ENCODE data around the gene SCNN1B.

SCNN1B gene

GRCh38 chr16:23408242-23408822 lies 106.2 kb downstream of the SCNN1B start:
- TF ChIP-seq REST (IDR thresholded peaks at IDR 0.05; ENCODE audit: insufficient replicate concordance, low read depth) (no peak), POLR2AphosphoS5 (IDR thresholded peaks at IDR 0.05; ENCODE audit: low read depth) (no peak), GABPA (IDR thresholded peaks at IDR 0.05; ENCODE audit: low read depth) (no peak), SPI1 (IDR thresholded peaks at IDR 0.05; ENCODE audit: borderline replicate concordance, low read depth) (no peak)
- no peak for DNase-seq (ENCODE audit: low read depth in 1 of 2, low spot score in 1 of 2)
- Histone ChIP-seq H3K27me3 (ENCODE audit: insufficient read depth, poor library complexity, severe bottlenecking) (no peaks in the 10 kb centered on the region), H3K27ac (replicated peaks) (no peak overlapping the region), H3K4me3 (replicated peaks; ENCODE audit: insufficient read depth, low read length) (no peak overlapping the region)

GRCh38 chr16:23408823-23409298 lies 106.8 kb downstream of the SCNN1B start:
- no peak for TF ChIP-seq REST (IDR thresholded peaks at IDR 0.05; ENCODE audit: insufficient replicate concordance, low read depth)
- no peak for TF ChIP-seq POLR2AphosphoS5 (IDR thresholded peaks at IDR 0.05; ENCODE audit: low read depth)
- TF ChIP-seq SPI1 (IDR thresholded peaks at IDR 0.05; ENCODE audit: borderline replicate concordance, low read depth) = no peak
- no peak for TF ChIP-seq GABPA (IDR thresholded peaks at IDR 0.05; ENCODE audit: low read depth)
- TF ChIP-seq CTCF (IDR thresholded peaks at IDR 0.05; ENCODE audit: insufficient read depth, low read length) = no peak
- no peak overlapping the region for H3K27ac ChIP-seq (replicated peaks)

GRCh38 chr16:23409522-23409921 lies 107.4 kb downstream of the SCNN1B start:
- H3K27me3 ChIP-seq (ENCODE audit: insufficient read depth, poor library complexity, severe bottlenecking) = no peaks in the 10 kb centered on the region
- TF ChIP-seq GABPA (IDR thresholded peaks at IDR 0.05; ENCODE audit: low read depth) (no peak), CTCF (IDR thresholded peaks at IDR 0.05; ENCODE audit: insufficient read depth, low read length) (no peak), POLR2AphosphoS5 (IDR thresholded peaks at IDR 0.05; ENCODE audit: low read depth) (no peak), REST (IDR thresholded peaks at IDR 0.05; ENCODE audit: insufficient replicate concordance, low read depth) (no peak)
- no peak overlapping the region for H3K4me3 ChIP-seq (replicated peaks; ENCODE audit: insufficient read depth, low read length)
- no peak overlapping the region for H3K27ac ChIP-seq (replicated peaks)
- no peak for DNase-seq (ENCODE audit: low read depth in 1 of 2, low spot score in 1 of 2)

More at GRCh38 chr16:23408823-23409298, 106.8 kb downstream of the SCNN1B start:
- Histone ChIP-seq H3K4me3 (replicated peaks; ENCODE audit: insufficient read depth, low read length) (no peak overlapping the region), H3K27me3 (ENCODE audit: insufficient read depth, poor library complexity, severe bottlenecking) (no peaks in the 10 kb centered on the region)
- no peak for DNase-seq (ENCODE audit: low read depth in 1 of 2, low spot score in 1 of 2)
